Dermis microvascular lymphatic vessel endothelial cell (primary cell): ENCODE measurements around the gene TGFB3. TPM values are rescaled to one million over a fixed set of nuclear protein-coding genes. Genes with fewer than 3 reads are reported as not detected.
A peak's percentile ranks its signal among the peaks of the same experiment; 100 is the strongest.

Experiments used
- DNase-seq, 2 donors: peaks; one replicate each; pipeline versions ENCODE4 v3.0.0 to v3.0.0-alpha.2; 2010; ENCODE audit warnings: low read depth in 2 of 2
- total RNA-seq: library from RNA; depleted of rRNA; stranded (reverse); fragments of >200 nt; gene quantifications from 2 replicates; pipeline ENCODE4 v1.2.1, GENCODE V29; 2014

TGFB3 gene
- total RNA-seq, 1 donor from 2014 or later = 2.1 TPM

DNA sequence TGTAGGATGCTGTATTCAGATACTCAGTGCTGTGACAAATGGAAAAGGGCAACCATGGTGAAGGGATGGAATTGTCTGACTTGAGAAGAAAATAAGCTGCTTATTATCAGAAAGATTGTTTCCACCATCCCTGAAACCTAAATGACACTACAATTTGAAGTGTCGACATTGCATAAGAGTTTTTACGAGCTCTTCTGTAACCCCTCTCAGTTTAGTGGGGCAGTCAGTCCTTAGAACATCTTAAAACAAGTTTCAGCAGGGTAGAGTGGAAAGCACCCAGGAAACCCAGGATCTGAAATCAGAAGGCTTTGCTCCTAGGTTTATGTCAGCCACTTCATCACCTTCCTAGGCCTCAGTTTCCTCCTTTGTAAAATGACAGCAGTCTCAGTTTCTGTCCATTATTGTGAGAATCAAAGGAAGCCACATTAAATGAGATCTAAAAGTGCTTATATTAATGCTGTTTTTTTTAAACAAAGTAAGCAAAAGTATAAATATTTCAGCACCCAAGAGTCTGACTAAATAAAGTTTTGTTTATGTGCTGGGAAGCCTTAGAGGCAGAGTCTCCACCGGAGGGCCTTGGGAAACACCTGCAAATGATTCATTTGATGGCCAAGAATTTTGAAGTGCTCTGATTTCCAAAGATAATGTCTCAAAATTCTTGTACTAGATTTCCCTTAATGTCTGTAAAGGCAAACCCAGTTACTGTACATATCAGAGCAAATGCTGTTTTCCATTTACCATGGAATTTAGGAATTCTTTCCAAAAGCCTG lies 5.6 kb upstream of the TGFB3 start:
- DNase-seq = peak in 1 of 2 donors; percentile 80

DNA sequence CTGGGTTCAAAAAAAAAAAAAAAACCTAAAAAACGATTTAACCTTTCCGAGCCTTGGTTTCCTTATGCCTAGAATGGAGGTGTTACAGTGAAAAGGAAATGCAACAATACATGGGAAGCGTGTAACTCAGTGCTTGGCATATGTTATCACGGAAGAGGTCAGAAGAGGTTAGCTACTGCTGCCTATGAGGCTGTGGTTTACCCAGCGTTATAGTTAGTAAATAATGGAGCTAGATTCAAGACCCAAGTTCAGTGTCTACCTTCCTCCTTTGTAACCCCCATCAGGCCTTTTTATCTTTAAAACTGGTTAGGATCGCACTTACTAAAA lies 4.6 kb upstream of the TGFB3 start:
- peak; percentile 86 to 87 for DNase-seq

DNA sequence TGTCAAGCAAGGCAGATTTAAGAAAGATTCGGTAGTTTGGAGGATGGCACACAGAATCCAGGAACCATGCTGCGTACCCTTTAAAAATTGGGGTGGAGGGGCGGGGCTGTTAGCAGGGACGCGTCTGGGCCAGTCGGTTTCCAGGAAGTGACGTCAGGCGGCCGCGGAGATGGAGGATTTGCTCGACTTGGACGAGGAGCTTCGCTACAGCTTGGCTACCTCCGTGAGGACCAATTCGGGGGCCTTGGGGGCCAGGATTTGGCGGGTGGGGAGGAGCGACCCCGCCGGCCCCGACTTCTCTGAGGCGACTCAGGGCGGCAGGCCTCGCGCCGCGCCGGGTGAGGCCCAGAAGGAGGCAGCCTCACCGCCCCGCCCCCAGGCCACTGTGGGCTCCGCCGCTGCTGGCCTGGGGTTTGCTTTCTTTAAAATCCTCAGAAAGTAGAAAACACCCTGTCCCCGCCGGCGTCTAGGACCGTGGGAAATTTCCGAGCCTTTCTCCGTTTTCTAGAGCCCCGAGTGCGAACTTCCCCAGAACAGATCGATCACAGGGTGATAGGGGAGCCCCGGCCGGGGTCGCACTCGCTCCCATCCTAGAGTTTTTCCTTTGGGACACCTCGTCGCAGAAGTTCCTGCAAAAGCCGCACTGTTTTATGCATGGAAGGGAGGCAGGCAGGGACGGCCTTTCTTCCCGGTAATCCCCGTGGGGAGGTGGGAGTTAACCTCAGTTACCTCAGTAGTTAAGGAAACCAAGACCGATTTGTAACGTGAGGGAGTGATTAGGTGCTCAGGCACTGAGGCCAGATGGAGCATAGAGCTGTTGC lies 4.0 kb upstream of the TGFB3 start, which contains the start of gene IFT43:
Gene IFT43, plus strand, starts transcription at position 146 of the 821 bp plus-strand sequence. Its CDS starts 24 bp downstream, at position 170.
- DNase-seq = peak; percentile 60 to 82

DNA sequence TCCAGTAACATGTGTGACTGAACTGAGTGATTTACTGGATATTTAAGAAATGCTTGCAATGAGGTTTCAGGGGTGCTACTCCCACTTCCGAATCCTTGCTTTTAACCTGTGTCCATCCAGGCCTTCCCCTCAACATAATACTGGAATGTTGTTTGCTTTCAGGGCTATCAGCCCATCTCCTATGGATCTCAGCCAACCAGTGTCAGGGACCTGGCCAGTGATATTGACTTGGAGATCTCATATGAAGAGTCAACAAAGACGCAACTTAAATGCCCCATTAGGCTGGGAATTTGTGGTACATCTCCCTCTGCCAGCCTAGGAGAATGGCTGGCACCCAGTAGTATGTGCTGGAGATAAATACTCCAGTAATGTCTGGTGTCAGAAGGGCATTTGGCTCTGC lies 2.9 kb upstream of the TGFB3 start:
- no peak for DNase-seq

DNA sequence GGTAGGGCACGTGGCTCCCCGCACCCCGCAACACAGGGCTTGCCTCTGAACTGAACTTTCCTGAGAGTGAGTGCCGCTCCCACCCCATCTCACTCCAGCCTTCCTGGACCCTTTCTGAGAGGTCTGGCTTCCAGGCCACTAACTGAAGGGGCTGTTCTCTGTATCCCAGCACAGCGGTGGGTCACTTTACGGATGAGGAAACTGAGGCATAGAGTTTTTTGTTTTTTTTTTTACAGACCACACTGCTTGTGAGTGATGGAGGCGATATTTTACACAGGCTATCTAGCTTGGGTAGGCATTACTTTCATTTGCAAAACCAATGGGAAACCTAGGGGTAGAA lies 1.2 kb upstream of the TGFB3 start:
- no peak for DNase-seq

DNA sequence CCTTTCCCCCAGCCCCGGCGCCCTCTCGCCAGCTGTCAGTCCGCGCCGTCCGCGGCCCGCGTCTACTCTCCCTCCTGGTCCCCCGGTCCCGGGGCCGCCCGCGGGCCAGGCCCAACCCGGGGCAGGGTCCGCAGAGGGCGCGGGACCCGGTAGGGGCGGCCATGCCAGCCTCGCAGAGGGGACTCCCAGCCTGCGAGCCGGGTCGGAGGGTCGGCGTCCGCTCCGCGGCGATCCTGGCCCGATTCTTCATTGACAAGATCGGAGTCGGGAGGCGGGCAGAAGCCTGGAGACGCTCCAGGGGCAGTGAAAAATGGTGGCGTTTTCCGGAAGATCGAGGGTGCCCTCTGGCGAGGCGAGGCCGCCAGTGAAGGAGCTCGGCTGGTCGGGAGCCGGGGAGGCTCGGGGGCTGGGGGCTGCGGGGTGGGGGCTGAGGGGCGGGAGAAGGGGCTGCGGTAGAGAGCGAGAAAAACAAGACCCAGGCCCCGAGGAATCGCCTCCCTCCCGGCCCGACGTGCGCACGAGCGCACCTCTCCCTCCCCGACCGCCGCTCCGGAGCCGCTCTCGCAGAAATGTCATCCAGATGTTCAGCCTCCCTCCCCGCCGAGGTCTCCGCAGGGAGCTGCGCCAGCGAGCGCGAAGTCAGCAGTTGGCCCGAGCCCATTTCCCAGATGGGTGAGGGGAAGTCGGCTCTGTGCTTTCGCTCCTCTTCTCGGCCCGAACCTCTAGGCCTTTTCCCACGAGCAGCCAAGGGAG lies 647 bp upstream of the TGFB3 start:
- peak; percentile 53 to 80 for DNase-seq

DNA sequence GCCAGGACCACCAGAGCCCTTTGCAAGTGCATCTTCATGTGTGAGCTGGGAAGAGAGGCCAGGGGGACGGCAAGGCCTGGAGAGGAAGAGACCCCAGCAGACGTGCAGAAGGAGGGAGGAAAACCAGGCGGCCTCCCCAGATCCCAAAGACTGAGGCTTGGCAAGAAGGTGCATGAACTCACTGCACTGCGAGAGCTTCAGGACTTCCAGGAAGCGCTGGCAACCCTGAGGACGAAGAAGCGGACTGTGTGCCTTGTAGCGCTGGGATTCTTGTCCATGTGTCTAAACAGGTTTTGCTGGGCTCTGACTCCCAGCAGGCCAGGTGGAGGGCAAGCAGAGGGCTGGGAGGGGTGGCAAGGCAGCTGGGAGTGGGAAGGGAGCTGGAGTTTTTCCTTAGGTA lies 939 bp downstream of the TGFB3 start:
- no peak for DNase-seq

DNA sequence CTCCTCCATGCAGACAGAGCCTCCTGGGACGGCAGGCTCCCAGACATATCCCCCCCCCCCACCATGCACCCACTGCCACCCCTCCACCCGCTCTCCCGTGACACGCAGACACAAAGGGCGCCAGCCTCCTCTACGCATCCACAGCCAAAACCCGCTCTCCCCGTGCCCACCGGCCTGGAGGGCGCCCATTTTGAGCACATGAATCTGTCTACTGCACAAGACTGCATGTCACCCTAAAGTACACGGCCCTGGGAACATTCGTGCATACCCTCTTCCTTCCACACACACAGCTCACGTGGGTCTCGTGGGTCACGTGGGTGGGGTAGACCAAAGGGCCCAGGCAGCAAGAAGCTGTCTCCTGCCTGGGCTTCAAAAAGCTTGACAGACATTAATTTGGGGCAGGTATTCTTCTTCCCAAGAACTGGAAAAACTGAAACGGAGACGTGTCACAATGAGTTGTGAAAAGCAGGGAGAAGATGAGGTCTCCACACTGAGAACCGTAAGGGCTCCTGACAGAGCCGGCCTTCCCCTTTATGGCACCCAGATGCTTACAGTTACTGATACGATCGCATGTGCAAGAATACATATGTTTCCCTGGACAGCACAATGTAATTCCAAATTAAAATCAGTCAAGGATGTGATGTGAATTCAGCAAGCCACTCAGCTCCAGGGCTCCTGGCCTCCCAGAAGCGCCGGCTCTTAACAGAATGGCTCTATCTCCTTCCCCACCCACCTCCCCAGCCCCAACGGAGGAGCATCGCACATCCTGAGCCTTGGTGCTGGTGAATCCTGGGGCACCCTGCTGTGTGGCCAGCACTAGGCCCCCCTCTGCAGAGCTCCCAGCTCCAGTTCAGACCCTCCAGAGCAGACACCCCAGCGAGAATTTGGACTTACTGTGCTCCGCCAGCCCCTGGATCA lies 1.9 kb downstream of the TGFB3 start:
- DNase-seq = no peak

DNA sequence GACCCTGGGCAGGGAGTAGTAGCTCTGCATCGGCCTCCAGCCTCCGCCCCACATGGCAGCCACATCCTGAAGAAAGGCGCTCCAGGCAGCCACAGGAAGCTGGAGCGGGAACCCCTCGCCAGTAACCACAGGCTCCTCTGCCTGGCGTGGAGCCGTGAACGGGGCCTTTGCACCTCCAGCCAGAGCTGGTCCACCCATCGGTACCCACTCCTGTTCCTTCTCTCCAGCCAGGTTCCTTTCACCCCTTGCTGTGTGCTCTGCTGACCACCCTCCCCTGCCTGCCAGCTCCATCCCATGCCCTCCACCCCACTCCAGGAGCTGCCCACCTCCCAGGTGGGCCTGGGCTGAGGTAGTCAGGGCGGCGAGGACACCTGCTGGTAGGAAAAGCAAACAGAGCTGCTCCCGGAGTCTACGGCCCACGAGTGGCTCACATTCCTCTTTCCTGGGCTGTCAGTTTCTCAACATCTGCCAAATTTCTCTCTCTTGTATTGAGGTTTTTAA lies 2.7 kb downstream of the TGFB3 start:
- DNase-seq = peak in 1 of 2 donors; percentile 37

DNA sequence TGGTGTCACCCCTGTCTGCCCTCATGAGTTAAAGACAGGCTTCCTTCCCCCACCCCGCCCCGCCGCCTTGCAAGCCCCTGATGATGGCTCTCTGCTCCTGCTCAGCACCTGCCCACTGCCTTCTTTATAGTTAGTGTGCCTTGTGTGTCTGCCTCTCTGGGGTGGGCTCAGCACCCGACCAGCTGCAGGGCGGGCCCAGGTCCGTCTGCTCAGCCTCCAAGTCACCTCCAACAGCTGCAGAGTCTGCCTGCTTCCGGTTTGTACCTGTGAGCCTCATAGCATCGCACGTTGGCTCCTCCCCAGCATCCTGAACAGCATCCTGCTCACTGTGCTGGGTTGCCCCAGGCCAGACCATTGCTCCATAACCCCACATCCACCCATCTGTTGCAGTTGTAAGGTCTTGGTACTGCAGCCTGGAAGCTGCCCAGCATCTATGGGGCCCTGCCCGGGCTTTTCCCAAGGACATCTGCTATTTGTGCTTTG lies 3.5 kb downstream of the TGFB3 start:
- DNase-seq = no peak

DNA sequence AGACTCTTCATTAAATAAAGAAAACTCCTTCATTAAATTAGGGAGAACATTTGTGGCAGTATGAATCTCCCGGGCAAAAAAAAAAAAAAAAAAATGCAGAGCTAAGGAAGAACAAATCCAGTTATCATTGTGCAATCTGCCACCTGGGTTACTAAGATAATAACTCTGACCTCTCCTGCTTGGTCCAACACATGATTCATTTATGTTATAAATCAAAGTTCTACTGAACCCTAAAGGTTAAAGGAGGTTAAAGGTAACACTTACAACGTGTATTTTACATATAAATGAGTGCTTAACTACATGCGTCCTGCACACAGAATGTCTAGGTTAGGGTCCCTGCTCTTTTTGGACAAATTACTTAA lies 4.2 kb downstream of the TGFB3 start:
- DNase-seq = no peak

DNA sequence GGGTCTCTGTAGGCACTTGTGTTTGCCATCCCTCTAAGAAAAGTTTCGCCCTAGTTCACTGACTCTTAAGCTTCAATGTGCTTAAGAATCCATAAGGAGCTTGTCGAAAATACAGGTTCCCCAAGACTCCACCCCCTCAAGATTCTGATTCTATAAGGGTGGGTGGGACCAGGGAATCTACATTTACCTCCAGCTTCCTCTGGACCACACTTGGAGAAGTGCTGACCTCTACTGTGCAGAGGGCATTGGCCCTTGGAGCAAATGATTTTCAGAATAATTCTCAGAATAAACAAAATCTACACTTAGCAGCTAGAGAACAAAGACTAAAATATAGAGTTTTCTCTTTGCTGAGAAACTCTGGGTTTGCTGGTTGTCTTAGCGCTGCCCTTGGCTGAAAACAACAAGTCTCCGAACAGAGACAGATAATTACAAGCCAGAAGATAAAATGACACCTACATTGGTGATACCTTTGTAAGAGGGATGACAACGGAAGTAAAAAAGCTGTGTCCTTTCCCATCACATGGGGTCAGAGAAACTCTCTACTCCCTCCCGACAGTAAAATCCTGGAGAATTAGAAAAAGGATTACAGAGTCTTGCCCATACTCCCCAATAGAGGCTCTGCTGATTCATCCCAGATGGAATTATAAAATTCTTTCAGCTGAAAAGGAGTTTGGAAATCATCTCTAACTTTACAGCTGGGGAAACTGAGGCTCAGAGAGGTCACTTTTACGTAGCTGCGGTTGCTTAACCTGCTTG lies 4.8 kb downstream of the TGFB3 start:
- no peak for DNase-seq

DNA sequence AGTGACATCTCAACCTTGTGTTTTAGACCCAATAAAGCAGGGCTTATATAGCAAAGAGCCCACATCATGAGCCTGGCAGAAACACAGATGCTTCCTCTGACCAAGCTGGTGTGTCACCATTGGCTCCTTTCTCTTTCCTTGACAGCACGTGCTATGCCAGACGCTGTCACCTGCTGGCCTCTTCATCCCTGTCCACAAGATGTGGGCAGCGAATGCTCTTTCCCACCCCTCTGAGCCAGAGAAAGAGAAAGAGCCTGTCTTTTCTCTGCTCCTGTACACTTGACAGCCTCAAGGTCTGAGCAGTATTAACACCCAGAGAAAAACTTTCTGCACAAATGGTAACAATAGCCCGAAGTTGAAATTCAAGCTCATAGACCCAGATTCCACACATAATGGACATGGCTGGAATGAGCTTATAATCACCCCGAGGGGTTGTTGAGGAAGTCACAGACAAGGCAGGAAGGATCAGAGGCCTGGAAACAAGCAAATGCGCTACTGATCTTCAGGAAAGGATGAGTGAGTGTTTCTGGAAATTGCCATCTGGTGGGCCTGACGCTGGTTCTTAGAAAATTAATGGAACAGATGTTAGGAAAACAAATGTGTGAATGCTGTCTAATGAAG lies 8.9 kb downstream of the TGFB3 start:
- peak in 1 of 2 donors; percentile 49 for DNase-seq

DNA sequence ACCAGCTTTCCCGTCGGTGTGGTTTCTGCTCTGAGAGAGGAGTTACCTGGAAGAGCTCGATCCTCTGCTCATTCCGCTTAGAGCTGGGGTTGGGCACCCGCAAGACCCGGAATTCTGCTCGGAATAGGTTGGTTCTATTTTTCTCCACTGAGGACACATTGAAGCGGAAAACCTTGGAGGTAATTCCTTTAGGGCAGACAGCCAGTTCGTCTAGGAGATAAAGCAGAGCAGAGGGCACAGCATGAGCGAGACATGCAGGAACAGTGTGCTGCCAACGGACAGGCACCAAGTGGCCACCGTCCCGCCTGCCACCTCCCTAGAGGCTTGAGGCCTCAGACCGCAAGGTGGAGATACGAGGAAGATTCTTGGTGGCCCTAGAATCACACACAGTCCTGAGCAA lies 10.3 kb downstream of the TGFB3 start:
- DNase-seq = no peak

DNA sequence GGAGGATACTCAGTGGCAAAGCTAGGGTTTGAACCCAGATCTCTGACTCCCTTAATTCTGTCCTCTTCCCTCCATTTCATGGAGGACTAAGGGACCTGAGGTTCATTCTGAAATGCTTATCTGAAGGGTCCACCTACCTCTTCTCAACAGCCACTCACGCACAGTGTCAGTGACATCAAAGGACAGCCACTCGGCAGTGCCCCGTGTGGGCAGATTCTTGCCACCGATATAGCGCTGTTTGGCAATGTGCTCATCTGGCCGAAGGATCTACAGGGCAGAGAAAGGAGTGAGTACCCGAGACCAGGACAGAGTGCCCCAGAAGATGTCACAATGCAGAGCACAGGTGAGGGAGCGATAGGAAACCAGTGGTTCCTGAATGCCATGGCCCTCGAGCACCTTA lies 10.8 kb downstream of the TGFB3 start:
- DNase-seq = no peak

DNA sequence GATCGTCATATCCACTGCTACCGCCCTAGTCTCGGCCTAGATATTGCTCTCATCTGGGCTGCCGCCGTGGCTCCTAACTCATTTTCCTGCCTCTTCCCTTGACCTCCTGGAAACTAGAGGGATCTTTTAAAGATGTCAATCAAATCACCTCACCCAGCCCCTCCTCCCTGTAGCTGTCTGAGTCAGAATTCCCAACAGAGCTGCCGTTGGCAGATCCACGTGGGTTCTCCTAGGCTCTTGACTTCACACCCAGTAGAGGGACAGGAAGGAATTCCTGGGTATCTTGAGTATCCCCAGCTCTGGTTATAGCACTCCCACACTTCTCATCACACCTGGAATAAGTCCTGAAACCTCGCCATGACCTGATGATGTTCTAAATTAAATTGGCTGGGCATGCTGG lies 11.9 kb downstream of the TGFB3 start:
- no peak for DNase-seq

DNA sequence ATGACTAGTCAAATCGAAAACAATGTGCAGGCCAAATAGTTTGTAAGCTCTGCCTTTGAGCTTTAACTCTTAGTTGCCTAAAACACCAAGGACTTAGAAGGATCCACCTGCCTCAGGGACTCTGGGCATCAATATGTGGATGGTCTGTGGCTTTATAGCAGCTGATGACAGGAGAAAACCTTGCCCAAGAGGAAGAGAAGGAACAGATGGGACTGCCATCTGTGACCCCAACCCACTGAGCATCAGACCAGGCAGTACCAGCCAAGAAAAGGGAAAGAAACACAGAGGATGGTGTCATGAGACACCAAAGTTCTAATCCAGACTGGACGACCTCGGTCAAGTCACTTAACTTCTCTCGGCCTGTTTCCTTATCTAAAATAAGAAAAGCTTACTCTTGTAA lies 12.7 kb downstream of the TGFB3 start:
- no peak for DNase-seq

DNA sequence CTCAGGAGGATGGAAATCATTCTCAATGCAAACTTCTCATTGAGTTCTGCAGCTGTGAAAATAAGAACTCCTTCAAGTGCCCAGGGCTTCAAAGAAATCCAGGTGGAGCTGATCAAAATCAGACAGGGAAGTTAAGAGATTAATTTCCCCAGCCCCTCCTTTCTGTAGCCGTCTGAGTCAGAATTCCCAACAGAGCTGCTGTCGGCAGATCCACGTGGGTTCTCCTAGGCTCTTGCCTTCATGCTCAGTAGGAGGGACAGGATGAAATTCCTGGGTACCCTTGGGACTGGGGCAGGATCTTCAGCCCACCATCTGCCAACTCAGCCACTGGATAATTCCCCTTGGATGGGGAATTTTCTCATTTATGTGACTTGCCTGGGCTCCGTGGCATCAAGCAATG lies 13.3 kb downstream of the TGFB3 start:
- DNase-seq = no peak

DNA sequence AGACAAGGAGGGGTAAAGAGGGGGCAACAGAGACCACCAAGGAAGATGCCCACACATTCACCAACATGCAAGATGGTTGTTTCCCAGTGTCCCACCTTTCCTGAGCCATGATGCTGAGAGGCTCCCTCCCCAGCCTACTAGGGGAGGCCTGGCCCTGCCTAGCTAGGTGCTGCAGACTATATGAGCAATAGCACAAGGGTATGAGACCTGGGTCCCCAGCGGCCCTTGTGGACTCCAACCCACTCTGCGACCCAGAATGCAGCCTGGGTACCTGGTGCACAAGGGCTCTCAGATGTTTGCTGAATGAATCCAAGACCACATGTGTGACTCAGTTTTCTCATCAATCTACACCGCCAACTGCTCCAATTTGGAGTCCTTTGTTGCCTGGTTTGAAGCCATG lies 13.9 kb downstream of the TGFB3 start:
- no peak for DNase-seq

DNA sequence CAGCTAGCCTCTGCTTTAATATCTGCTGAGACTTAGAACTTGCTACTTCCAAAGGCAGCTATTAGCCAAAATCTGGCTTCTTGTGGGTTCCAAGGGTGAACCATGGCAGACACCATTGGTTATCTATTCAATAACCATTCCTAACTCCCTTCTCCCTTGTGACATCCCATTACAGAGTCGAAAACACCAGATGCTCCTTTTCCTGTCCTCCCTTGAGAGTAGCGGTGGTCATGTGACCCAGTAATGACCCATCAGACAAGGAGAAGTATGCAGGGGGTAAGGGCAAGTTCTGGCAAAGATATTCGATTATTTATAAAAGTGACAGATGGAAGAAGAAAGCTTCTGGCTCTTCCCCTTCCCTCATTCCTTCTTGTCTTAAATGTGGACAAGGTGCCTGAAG lies 20.1 kb downstream of the TGFB3 start:
- no peak for DNase-seq
